GM21529 (cell line): Measurements from ENCODE around the gene ADCY2.

ENCODE experiments used
- ATAC-seq: cut with Tn5 transposase; IDR thresholded peaks from one replicate; pipeline ENCODE4 v1.9.1; 2021; ENCODE audit not compliant: unreplicated experiment

Gene ADCY2

GRCh38 chr5:7773178-7773577, 377.2 kb downstream of the ADCY2 start:
- no peak for ATAC-seq

- no peak for ATAC-seq
These were observed 380.5 kb downstream of the ADCY2 start for GRCh38 chr5:7776442-7776841.

GRCh38 chr5:7779019-7780005, 383.4 kb downstream of the ADCY2 start:
- peak; percentile 85 for ATAC-seq

GRCh38 chr5:7781899-7782298, 386.0 kb downstream of the ADCY2 start:
- ATAC-seq: no peak

- ATAC-seq: no peak
These were observed 388.9 kb downstream of the ADCY2 start for GRCh38 chr5:7784683-7785380.

- ATAC-seq: no peak
These were observed 391.8 kb downstream of the ADCY2 start for GRCh38 chr5:7787770-7788169.

GRCh38 chr5:7789567-7789966, 393.6 kb downstream of the ADCY2 start:
- ATAC-seq: no peak

GRCh38 chr5:7793895-7794294, 398.0 kb downstream of the ADCY2 start:
- ATAC-seq: peak; percentile 25

GRCh38 chr5:7794311-7794710, 398.4 kb downstream of the ADCY2 start:
- peak; percentile 91 for ATAC-seq

GRCh38 chr5:7794823-7795222, 398.9 kb downstream of the ADCY2 start:
- ATAC-seq: peak; percentile 55

- no peak for ATAC-seq
These were observed 399.4 kb downstream of the ADCY2 start for GRCh38 chr5:7795306-7795705.

- no peak for ATAC-seq
These were observed 406.1 kb downstream of the ADCY2 start for GRCh38 chr5:7801891-7802614.

GRCh38 chr5:7802855-7803254, 406.9 kb downstream of the ADCY2 start:
- no peak for ATAC-seq

- no peak for ATAC-seq
These were observed 408.0 kb downstream of the ADCY2 start for GRCh38 chr5:7803937-7804336.

- no peak for ATAC-seq
These were observed 409.4 kb downstream of the ADCY2 start for GRCh38 chr5:7805379-7805778.

GRCh38 chr5:7808998-7809397, 413.1 kb downstream of the ADCY2 start:
- no peak for ATAC-seq

GRCh38 chr5:7811715-7812114, 415.8 kb downstream of the ADCY2 start:
- ATAC-seq: no peak

GRCh38 chr5:7813007-7813406, 417.1 kb downstream of the ADCY2 start:
- ATAC-seq: no peak

GRCh38 chr5:7813576-7813975, 417.6 kb downstream of the ADCY2 start:
- ATAC-seq: no peak

GRCh38 chr5:7814816-7815215, 418.9 kb downstream of the ADCY2 start:
- no peak for ATAC-seq

- peak; percentile 90 for ATAC-seq
These were observed 420.1 kb downstream of the ADCY2 start for GRCh38 chr5:7815892-7816534.
